BJ (cell line): ENCODE data around the gene ZGRF1. TPM values are rescaled to one million over a fixed set of nuclear protein-coding genes. Genes with fewer than 3 reads are reported as not detected.
"Not testable (repeated sequence)": the region's sequence is repeated elsewhere in the genome, so short reads cannot be mapped to it uniquely, and the experiment has no call there.

ENCODE experiments used
- CTCF ChIA-PET: fragments of 350-600 bp; formaldehyde crosslinking; extraction: SDS; loops from one replicate; lab custom pipeline; 2021; ENCODE audit warnings: antibody characterized with exemption, inconsistent platforms; lab: Yijun Ruan, JAX
- POLR2A ChIA-PET: fragments of 300-600 bp; sonication (Branson Sonifier 250); formaldehyde crosslinking; extraction: SDS; loops from one replicate; lab custom pipeline; 2021; ENCODE audit warnings: antibody characterized with exemption; lab: Charles Lee
- DNase-seq: peaks from one replicate; pipeline ENCODE4 v3.0.0-alpha.2; 2011; ENCODE audit warnings: low read depth
- H3K27me3 ChIP-seq: 2 replicates; pipeline ENCODE4 v1.6.0; 2011; ENCODE audit warnings: low read length; ENCODE audit not compliant: control insufficient read depth, insufficient read depth
- H3K36me3 ChIP-seq: 2 replicates; pipeline ENCODE4 v1.5.1; 2011; ENCODE audit warnings: low read length; ENCODE audit not compliant: control insufficient read depth, insufficient read depth
- H3K4me3 ChIP-seq: 2 replicates; pipeline ENCODE4 v1.5.1; 2011; ENCODE audit warnings: low read depth, mild to moderate bottlenecking, control low read depth, low read length
- polyA plus RNA-seq: library from polyadenylated mRNA; depleted of rRNA; stranded (reverse); fragments of >200 nt; gene quantifications from 2 replicates; pipeline ENCODE4 v1.2.3, GENCODE V29; 2011
- TF ChIP-seq, protein P1 (sequence below): IDR thresholded peaks from 2 replicates; pipeline ENCODE4 v1.5.1; 2011; ENCODE audit warnings: low read depth, mild to moderate bottlenecking, control low read depth, inconsistent platforms, low read length, moderate library complexity; ENCODE audit not compliant: insufficient read depth

The ZGRF1 gene
- polyA plus RNA-seq, 1 experiment: 1.4 TPM

DNA sequence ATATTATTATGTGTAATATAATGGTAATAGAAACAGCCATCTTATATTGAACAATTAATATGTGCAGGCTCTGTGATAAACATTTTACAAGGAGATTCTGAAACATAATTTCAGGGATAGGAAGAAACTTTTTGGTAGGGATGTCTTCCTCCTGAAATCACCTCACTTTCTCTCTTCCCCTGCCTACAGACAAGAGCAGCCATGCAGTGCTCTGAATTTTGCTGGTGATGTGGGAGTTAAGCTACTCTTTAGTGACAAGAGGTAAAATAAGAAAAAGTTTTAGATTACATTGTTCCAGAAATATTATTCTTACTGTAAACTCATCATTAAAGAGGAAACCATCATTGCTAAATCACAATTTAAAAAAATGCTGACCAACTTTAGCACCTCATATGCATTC is 36.4 kb upstream of the ZGRF1 start:
- Histone ChIP-seq H3K36me3 (no peaks in the 10 kb centered on the region), H3K27me3 (0 out of 2 replicates have a peak, but pooled peaks cover 1% of the 10 kb centered on the region), H3K4me3 (no peak overlapping the region)
- POLR2A ChIA-PET: no interaction called here
- TF ChIP-seq, protein P1, sequence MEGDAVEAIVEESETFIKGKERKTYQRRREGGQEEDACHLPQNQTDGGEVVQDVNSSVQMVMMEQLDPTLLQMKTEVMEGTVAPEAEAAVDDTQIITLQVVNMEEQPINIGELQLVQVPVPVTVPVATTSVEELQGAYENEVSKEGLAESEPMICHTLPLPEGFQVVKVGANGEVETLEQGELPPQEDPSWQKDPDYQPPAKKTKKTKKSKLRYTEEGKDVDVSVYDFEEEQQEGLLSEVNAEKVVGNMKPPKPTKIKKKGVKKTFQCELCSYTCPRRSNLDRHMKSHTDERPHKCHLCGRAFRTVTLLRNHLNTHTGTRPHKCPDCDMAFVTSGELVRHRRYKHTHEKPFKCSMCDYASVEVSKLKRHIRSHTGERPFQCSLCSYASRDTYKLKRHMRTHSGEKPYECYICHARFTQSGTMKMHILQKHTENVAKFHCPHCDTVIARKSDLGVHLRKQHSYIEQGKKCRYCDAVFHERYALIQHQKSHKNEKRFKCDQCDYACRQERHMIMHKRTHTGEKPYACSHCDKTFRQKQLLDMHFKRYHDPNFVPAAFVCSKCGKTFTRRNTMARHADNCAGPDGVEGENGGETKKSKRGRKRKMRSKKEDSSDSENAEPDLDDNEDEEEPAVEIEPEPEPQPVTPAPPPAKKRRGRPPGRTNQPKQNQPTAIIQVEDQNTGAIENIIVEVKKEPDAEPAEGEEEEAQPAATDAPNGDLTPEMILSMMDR: no peak
- CTCF ChIA-PET: interaction anchor here (0.7 kb wide), 1 partner anchor 15 kb away, joined by 4 read pairs; no protein-coding TSS in a partner anchor
- DNase-seq: no peak

GRCh38 chr4:112668131-112668530 is 31.4 kb upstream of the ZGRF1 start:
- ChIA-PET POLR2A (no interaction called here), CTCF (no interaction called here)
- TF ChIP-seq, protein P1: no peak
- DNase-seq: no peak
- H3K36me3 ChIP-seq: no peaks in the 10 kb centered on the region
- H3K27me3 ChIP-seq: no peaks in the 10 kb centered on the region
- H3K4me3 ChIP-seq: no peak overlapping the region

GRCh38 chr4:112664611-112665010 is 27.9 kb upstream of the ZGRF1 start:
- DNase-seq: no peak
- POLR2A ChIA-PET: no interaction called here
- TF ChIP-seq, protein P1: no peak
- CTCF ChIA-PET: no interaction called here
- no peak overlapping the region for H3K4me3 ChIP-seq
- H3K27me3 ChIP-seq: no peaks in the 10 kb centered on the region
- no peaks in the 10 kb centered on the region for H3K36me3 ChIP-seq

GRCh38 chr4:112656115-112656514 is 19.4 kb upstream of the ZGRF1 start:
- H3K36me3 ChIP-seq, POLR2A ChIA-PET, H3K4me3 ChIP-seq, H3K27me3 ChIP-seq, DNase-seq: not testable (repeated sequence)
- CTCF ChIA-PET: interaction anchor here (0.7 kb wide), 1 partner anchor 226 kb away, joined by 3 read pairs; no protein-coding TSS in a partner anchor

DNA sequence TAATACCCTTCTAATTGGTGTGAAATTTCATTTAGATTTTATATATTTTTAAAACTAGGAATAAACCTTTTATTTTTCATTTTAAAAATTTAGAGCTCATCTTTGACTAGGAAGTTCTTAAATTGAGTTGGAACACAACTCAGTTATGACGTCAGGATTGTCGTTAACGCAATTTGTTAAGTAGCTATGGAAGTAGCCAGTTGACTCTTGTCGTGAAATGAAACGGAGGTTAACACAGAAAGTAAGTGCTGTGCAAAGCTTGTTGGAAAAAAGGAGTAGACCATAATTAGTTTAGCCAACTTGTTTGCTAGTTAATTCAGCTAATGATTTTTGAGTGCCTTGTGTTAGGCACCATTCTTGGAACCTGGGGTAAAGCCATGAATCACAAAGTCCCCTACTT is 18.6 kb upstream of the ZGRF1 start:
- H3K27me3 ChIP-seq: no peaks in the 10 kb centered on the region
- ChIA-PET CTCF (interaction anchor here (0.6 to 1.9 kb wide), 2 partner anchors 10 to 284 kb away, joined by 4 to 7 read pairs; no protein-coding TSS in a partner anchor), POLR2A (no interaction called here)
- no peak for DNase-seq
- H3K36me3 ChIP-seq: peaks cover 1% of the 10 kb centered on the region
- TF ChIP-seq, protein P1: no peak
- no peak overlapping the region for H3K4me3 ChIP-seq

GRCh38 chr4:112652216-112652615 is 15.5 kb upstream of the ZGRF1 start:
- ChIA-PET POLR2A (no interaction called here), CTCF (interaction anchor here (0.6 to 0.7 kb wide), 2 partner anchors 10 to 14 kb away, joined by 3 to 4 read pairs; no protein-coding TSS in a partner anchor)
- Histone ChIP-seq H3K27me3 (no peaks in the 10 kb centered on the region), H3K36me3 (peaks cover 3% of the 10 kb centered on the region), H3K4me3 (no peak overlapping the region)
- no peak for DNase-seq
- TF ChIP-seq, protein P1: no peak
